Natural killer cell (primary cell): Measurements from ENCODE around the gene HSPA12A. TPM values are rescaled to one million over a fixed set of nuclear protein-coding genes. Genes with fewer than 3 reads are reported as not detected.

Source experiments
- ATAC-seq, 3 donors: fragments of 150-1000 bp in 2 of 3; fragments of 200-7000 bp in 1 of 3; cut with Tn5 transposase; 1 replicate in 1 of 3; 2 replicates in 2 of 3; pipeline ENCODE4 v1.10.0; 2021; ENCODE audit warnings: mild to moderate bottlenecking in 2 of 3, moderate library complexity in 2 of 3
- DNase-seq, 2 donors: peaks; one replicate each; pipeline versions ENCODE4 v3.0.0 to v3.0.0-alpha.2; 2013 to 2021; ENCODE audit warnings: mixed read lengths in 1 of 2
- H3K27ac ChIP-seq: one replicate; pipeline ENCODE4 v1.5.1; 2013; ENCODE audit warnings: mild to moderate bottlenecking, low read length
- H3K27me3 ChIP-seq: one replicate; pipeline ENCODE4 v1.6.1; 2013; ENCODE audit warnings: low read length; ENCODE audit not compliant: control insufficient read depth, insufficient read depth
- H3K36me3 ChIP-seq: one replicate; pipeline ENCODE4 v1.6.1; 2013; ENCODE audit warnings: low read length; ENCODE audit not compliant: control insufficient read depth, insufficient read depth
- H3K4me1 ChIP-seq: one replicate; pipeline ENCODE4 v1.6.1; 2013; ENCODE audit warnings: low read length; ENCODE audit not compliant: control insufficient read depth, insufficient read depth
- H3K4me3 ChIP-seq: one replicate; pipeline ENCODE4 v1.5.1; 2013; ENCODE audit warnings: low read length
- H3K9me3 ChIP-seq: one replicate; pipeline ENCODE4 v1.6.1; 2013; ENCODE audit warnings: low read length; ENCODE audit not compliant: control insufficient read depth, insufficient read depth
- H3K27ac Mint-ChIP-seq, 2 donors: one replicate each; pipeline ENCODE4 v1.8.0; 2022; ENCODE audit warnings: mild to moderate bottlenecking in 2 of 2, mixed read lengths in 2 of 2, moderate library complexity in 1 of 2
- H3K27me3 Mint-ChIP-seq, 2 donors: one replicate each; pipeline ENCODE4 v1.8.0; 2022; ENCODE audit warnings: low read depth in 2 of 2, mixed read lengths in 2 of 2
- H3K36me3 Mint-ChIP-seq: one replicate; pipeline ENCODE4 v1.8.0; 2022; ENCODE audit warnings: mixed read lengths
- H3K4me1 Mint-ChIP-seq, 2 donors: one replicate each; pipeline ENCODE4 v1.8.0; 2022; ENCODE audit warnings: mixed read lengths in 2 of 2
- H3K4me3 Mint-ChIP-seq: one replicate; pipeline ENCODE4 v1.8.0; 2022; ENCODE audit warnings: mild to moderate bottlenecking, moderate library complexity, mixed read lengths
- H3K9me3 Mint-ChIP-seq, 2 donors: one replicate each; pipeline ENCODE4 v1.8.0; 2022; ENCODE audit warnings: mixed read lengths in 2 of 2
- WGBS: methylation state at CpG from one replicate; pipeline ENCODE4 v1.1.7; 2013; ENCODE audit warnings: missing lambda C conversion rate; ENCODE audit not compliant: insufficient coverage; 5-methylcytosine and 5-hydroxymethylcytosine counted together
- intact Hi-C: fragments of 100-400 bp; cut with micrococcal nuclease; formaldehyde crosslinking; loops from one replicate; pipeline ENCODE4 v1.14.2; 2022
- total RNA-seq, 4 donors: library from RNA; stranded (reverse); fragments of 120-200 nt in 1 of 4; gene quantifications; one replicate each; pipeline versions ENCODE4 v1.2.3 to v1.2.4, GENCODE V29; 2013 to 2022
- TF ChIP-seq, protein P1 (sequence below): fragments of 200-600 bp; IDR thresholded peaks from one replicate; pipeline ENCODE4 v1.8.0; 2022; ENCODE audit warnings: antibody characterized with exemption

HSPA12A gene
- total RNA-seq, 3 donors from 2014 or later (not counting 1 experiment from before 2014, with no cell fraction given), result 0.43 TPM; not detected in 2

DNA sequence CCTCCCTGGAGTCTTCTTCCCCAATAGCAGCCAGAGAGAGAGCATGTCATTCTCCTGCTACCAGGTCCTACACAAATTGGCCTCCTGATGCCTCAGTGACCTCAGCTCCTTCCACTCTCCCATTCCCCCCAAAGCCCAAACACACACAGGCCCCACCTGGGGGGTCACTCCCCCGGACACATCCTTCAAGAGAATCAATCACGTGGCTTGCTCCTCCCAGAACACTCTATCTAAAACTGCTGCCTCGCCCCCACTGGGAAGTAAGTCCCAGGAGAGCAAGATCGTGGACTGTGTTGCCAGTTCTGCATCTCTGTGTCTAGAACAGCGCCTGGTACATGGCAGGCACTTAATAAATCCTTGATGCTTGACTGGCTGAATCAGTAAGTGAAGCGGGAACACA, 2.5 kb upstream of the HSPA12A start:
- H3K9me3 Mint-ChIP-seq, result no peaks in the 10 kb centered on the region
- H3K27me3 ChIP-seq, result peaks cover 21% of the 10 kb centered on the region
- intact Hi-C loops, result no loop called here
- DNase-seq, result no peak
- H3K4me3 ChIP-seq, result no peak overlapping the region
- no peaks in the 10 kb centered on the region for H3K36me3 ChIP-seq
- no peak overlapping the region for H3K27ac Mint-ChIP-seq
- no peak overlapping the region for H3K27ac ChIP-seq
- TF ChIP-seq, protein P1, sequence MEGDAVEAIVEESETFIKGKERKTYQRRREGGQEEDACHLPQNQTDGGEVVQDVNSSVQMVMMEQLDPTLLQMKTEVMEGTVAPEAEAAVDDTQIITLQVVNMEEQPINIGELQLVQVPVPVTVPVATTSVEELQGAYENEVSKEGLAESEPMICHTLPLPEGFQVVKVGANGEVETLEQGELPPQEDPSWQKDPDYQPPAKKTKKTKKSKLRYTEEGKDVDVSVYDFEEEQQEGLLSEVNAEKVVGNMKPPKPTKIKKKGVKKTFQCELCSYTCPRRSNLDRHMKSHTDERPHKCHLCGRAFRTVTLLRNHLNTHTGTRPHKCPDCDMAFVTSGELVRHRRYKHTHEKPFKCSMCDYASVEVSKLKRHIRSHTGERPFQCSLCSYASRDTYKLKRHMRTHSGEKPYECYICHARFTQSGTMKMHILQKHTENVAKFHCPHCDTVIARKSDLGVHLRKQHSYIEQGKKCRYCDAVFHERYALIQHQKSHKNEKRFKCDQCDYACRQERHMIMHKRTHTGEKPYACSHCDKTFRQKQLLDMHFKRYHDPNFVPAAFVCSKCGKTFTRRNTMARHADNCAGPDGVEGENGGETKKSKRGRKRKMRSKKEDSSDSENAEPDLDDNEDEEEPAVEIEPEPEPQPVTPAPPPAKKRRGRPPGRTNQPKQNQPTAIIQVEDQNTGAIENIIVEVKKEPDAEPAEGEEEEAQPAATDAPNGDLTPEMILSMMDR, result no peak
- H3K4me1 ChIP-seq, result peaks cover 12% of the 10 kb centered on the region
- peak overlapping the region; percentile 52 for H3K4me3 Mint-ChIP-seq
- no peak for ATAC-seq
- H3K9me3 ChIP-seq, result no peaks in the 10 kb centered on the region
- H3K4me1 Mint-ChIP-seq, result peaks cover 0 to 5% of the 10 kb centered on the region in 2 donors
- H3K27me3 Mint-ChIP-seq, result peaks cover 40 to 47% of the 10 kb centered on the region in 2 donors
- H3K36me3 Mint-ChIP-seq, result no peaks in the 10 kb centered on the region
- WGBS, result 80% methylated on average over 6 of the region's 6 CpGs

GRCh38 chr10:116744163-116744753, 1.9 kb upstream of the HSPA12A start:
- DNase-seq, result no peak
- intact Hi-C loops, result no loop called here
- peak overlapping the region; percentile 37 for H3K4me3 Mint-ChIP-seq

DNA sequence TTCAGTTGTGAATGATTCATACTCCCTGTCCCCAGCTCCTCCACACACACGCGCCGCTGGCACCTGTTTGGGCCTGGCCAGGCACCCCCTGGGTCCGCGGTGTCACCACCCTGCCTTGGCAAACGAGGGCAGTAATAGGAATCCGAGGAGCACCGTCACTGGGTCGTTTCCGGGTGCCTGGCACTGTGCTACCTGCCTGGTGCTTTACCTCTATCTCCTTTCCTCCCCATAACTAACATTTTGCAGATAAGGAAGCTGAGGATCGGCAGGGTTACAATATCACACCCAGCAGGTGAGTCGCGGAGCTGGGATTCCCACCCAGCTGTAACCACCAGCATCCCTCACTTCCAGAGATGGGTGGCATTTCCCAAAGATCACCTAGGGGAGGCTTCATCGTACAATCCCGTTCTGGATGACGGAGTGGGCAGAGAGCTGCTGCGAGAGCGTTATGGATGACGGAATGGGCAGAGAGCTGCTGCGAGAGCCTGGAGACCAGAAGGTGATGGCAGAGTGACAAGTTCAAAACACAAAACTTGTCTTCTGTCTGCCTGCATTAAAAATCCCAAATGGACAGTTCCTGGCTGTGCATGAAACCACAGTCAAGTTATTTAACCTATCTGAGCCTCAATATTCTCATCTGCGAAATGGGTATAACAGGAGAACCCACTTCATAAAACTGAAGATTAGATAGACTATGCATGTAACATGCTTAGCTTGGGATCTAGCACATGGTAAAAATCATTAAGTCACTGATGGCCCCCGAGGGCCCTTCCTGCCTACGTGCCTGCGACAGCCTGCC, 1.1 kb upstream of the HSPA12A start:
- DNase-seq (no peak), ATAC-seq (no peak)
- no peaks in the 10 kb centered on the region for H3K36me3 Mint-ChIP-seq
- peaks cover 48 to 51% of the 10 kb centered on the region in 2 donors for H3K27me3 Mint-ChIP-seq
- Histone ChIP-seq H3K36me3 (no peaks in the 10 kb centered on the region), H3K4me1 (peaks cover 12% of the 10 kb centered on the region), H3K27ac (no peak overlapping the region), H3K4me3 (no peak overlapping the region), H3K27me3 (peaks cover 26% of the 10 kb centered on the region), H3K9me3 (no peaks in the 10 kb centered on the region)
- intact Hi-C loops, result no loop called here
- TF ChIP-seq, protein P1, result no peak
- 47% methylated on average over 24 of the region's 24 CpGs for WGBS
- peaks cover 0 to 5% of the 10 kb centered on the region in 2 donors for H3K4me1 Mint-ChIP-seq
- no peak overlapping the region for H3K27ac Mint-ChIP-seq
- H3K4me3 Mint-ChIP-seq, result peak overlapping the region; percentile 58
- H3K9me3 Mint-ChIP-seq, result no peaks in the 10 kb centered on the region

More at GRCh38 chr10:116744163-116744753, 1.9 kb upstream of the HSPA12A start:
- no peak overlapping the region for H3K27ac Mint-ChIP-seq
- peaks cover 12% of the 10 kb centered on the region for H3K4me1 ChIP-seq
- H3K27me3 Mint-ChIP-seq, result peaks cover 45 to 53% of the 10 kb centered on the region in 2 donors
- peaks cover 0 to 5% of the 10 kb centered on the region in 2 donors for H3K4me1 Mint-ChIP-seq
- no peaks in the 10 kb centered on the region for H3K36me3 Mint-ChIP-seq
- no peak for ATAC-seq
- peaks cover 26% of the 10 kb centered on the region for H3K27me3 ChIP-seq
- 73% methylated on average over 12 of the region's 12 CpGs for WGBS
- H3K27ac ChIP-seq, result no peak overlapping the region
- H3K36me3 ChIP-seq, result no peaks in the 10 kb centered on the region
- no peak overlapping the region for H3K4me3 ChIP-seq
- H3K9me3 ChIP-seq, result no peaks in the 10 kb centered on the region
- no peaks in the 10 kb centered on the region for H3K9me3 Mint-ChIP-seq
- TF ChIP-seq, protein P1, result no peak
